ENCODE data around the gene ENAH.

- TF ChIP-seq, protein P1, sequence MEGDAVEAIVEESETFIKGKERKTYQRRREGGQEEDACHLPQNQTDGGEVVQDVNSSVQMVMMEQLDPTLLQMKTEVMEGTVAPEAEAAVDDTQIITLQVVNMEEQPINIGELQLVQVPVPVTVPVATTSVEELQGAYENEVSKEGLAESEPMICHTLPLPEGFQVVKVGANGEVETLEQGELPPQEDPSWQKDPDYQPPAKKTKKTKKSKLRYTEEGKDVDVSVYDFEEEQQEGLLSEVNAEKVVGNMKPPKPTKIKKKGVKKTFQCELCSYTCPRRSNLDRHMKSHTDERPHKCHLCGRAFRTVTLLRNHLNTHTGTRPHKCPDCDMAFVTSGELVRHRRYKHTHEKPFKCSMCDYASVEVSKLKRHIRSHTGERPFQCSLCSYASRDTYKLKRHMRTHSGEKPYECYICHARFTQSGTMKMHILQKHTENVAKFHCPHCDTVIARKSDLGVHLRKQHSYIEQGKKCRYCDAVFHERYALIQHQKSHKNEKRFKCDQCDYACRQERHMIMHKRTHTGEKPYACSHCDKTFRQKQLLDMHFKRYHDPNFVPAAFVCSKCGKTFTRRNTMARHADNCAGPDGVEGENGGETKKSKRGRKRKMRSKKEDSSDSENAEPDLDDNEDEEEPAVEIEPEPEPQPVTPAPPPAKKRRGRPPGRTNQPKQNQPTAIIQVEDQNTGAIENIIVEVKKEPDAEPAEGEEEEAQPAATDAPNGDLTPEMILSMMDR (IDR thresholded peaks at IDR 0.05; ENCODE audit: low read length): no peak
- TF ChIP-seq EZH2phosphoT487 (IDR thresholded peaks at IDR 0.05; ENCODE audit: low read length) (no peak), EZH2 (optimal IDR thresholded peaks at IDR 0.05; ENCODE audit: low read depth, low read length) (no peak)
Observed at GRCh38 chr1:225449774-225450173, 203.1 kb downstream of the ENAH start.
